ENCODE results near the gene UPF1.

- TF ChIP-seq POLR2AphosphoS5 (IDR thresholded peaks at IDR 0.05): no peak
- TF ChIP-seq CTCF (IDR thresholded peaks at IDR 0.05): no peak
Observed at GRCh38 chr19:18804139-18804601, 27.6 kb upstream of the UPF1 start.

All from upper lobe of left lung (tissue), 4 donors.